ENCODE measurements around the gene NR0B2. TPM values are rescaled to one million over a fixed set of nuclear protein-coding genes. Genes with fewer than 3 reads are reported as not detected.
A peak's percentile ranks its signal among the peaks of the same experiment; 100 is the strongest.

The NR0B2 gene
- total and polyA plus RNA-seq, 2 of the 13 experiments (the other 11 are each of a cell fraction or from before 2014, with no cell fraction given), result 72.5 to 133 TPM

DNA sequence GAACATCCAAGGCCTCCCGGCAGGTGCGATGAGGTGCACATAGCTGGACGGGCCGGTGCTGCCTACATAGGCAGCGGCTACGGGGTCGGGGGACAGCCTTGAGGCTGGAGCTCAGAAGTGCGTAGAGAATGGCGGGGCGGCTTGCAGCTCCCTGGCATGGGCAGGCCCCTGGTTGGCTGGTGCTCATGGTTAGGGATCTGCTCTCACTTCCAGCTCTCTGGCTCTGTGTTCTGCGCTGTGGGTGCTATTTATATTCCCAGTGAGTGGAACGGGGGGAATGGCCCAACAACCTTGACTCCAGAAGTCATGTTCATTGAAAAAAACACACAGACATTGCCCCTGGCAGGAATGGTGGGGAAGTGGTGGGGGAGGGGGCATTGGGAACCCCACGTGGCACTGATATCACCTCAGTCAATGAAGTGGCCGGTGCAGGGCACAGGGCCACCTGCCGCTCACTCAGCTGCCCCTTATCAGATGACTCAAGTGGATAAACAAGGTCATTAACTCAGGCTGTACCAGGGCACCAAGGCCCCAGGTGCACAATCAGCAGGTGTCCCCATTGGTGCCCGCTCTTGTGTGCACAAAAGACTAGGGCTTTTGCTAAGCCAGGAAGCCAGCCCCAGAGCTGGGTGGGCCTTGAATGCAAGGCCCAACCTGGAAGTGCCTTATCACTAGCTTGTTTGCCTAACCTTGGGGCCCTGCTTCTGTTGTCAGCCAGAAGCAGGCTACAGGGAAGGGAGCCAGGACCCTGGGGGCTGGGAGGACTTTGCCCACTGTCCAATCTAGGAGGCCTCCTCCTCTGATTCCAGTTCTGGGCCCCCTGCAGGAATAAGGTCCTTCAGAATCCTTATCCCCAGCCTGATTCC is at the start of gene NR0B2 (continued):
- TF ChIP-seq ASH2L (IDR thresholded peaks at IDR 0.05; ENCODE audit: insufficient read length, low read depth, low read length), result no peak
- peak; percentile 77; the same call in 1 of the 2 replicates for TF ChIP-seq ZNF749 (CRISPR knock-in tag; IDR thresholded peaks at IDR 0.05; ENCODE audit: borderline replicate concordance)
- TF ChIP-seq ZNF468 (CRISPR knock-in tag; IDR thresholded peaks at IDR 0.05), result no peak
- TF ChIP-seq, protein P1, sequence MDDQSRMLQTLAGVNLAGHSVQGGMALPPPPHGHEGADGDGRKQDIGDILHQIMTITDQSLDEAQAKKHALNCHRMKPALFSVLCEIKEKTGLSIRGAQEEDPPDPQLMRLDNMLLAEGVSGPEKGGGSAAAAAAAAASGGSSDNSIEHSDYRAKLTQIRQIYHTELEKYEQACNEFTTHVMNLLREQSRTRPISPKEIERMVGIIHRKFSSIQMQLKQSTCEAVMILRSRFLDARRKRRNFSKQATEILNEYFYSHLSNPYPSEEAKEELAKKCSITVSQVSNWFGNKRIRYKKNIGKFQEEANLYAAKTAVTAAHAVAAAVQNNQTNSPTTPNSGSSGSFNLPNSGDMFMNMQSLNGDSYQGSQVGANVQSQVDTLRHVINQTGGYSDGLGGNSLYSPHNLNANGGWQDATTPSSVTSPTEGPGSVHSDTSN (CRISPR knock-in tag; IDR thresholded peaks at IDR 0.05; ENCODE audit: borderline replicate concordance), result 0 out of 2 replicates have a peak, but pooled peaks have one; percentile 27
- TF ChIP-seq, protein P2, sequence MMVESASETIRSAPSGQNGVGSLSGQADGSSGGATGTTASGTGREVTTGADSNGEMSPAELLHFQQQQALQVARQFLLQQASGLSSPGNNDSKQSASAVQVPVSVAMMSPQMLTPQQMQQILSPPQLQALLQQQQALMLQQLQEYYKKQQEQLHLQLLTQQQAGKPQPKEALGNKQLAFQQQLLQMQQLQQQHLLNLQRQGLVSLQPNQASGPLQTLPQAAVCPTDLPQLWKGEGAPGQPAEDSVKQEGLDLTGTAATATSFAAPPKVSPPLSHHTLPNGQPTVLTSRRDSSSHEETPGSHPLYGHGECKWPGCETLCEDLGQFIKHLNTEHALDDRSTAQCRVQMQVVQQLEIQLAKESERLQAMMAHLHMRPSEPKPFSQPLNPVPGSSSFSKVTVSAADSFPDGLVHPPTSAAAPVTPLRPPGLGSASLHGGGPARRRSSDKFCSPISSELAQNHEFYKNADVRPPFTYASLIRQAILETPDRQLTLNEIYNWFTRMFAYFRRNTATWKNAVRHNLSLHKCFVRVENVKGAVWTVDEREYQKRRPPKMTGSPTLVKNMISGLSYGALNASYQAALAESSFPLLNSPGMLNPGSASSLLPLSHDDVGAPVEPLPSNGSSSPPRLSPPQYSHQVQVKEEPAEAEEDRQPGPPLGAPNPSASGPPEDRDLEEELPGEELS (CRISPR knock-in tag; IDR thresholded peaks at IDR 0.05), result peak; percentile 97
- TF ChIP-seq, protein P3, sequence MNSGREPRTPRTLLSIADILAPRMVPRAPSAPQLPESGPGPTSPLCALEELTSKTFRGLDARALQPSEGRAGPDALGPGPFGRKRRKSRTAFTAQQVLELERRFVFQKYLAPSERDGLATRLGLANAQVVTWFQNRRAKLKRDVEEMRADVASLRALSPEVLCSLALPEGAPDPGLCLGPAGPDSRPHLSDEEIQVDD (CRISPR knock-in tag; IDR thresholded peaks at IDR 0.05; ENCODE audit: borderline replicate concordance), result no peak
- TF ChIP-seq ZNF274 (CRISPR knock-in tag; IDR thresholded peaks at IDR 0.05), result peak; percentile 80
- TF ChIP-seq, protein P4, sequence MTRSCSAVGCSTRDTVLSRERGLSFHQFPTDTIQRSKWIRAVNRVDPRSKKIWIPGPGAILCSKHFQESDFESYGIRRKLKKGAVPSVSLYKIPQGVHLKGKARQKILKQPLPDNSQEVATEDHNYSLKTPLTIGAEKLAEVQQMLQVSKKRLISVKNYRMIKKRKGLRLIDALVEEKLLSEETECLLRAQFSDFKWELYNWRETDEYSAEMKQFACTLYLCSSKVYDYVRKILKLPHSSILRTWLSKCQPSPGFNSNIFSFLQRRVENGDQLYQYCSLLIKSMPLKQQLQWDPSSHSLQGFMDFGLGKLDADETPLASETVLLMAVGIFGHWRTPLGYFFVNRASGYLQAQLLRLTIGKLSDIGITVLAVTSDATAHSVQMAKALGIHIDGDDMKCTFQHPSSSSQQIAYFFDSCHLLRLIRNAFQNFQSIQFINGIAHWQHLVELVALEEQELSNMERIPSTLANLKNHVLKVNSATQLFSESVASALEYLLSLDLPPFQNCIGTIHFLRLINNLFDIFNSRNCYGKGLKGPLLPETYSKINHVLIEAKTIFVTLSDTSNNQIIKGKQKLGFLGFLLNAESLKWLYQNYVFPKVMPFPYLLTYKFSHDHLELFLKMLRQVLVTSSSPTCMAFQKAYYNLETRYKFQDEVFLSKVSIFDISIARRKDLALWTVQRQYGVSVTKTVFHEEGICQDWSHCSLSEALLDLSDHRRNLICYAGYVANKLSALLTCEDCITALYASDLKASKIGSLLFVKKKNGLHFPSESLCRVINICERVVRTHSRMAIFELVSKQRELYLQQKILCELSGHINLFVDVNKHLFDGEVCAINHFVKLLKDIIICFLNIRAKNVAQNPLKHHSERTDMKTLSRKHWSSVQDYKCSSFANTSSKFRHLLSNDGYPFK (CRISPR knock-in tag; IDR thresholded peaks at IDR 0.05; ENCODE audit: borderline replicate concordance), result peak; percentile 70; the same call in 1 of the 2 replicates
- TF ChIP-seq, protein P5, sequence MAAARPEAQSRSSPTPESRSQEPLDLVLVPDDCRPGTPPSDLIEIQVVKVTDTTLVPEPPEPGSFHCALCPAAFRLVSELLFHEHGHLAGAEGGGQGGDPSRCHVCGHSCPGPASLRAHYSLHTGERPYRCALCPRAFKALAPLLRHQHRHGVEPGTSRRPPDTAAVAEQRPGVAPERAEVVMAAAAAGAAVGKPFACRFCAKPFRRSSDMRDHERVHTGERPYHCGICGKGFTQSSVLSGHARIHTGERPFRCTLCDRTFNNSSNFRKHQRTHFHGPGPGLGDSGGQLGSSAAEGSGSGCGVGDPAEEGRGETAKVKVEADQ (CRISPR knock-in tag; IDR thresholded peaks at IDR 0.05; ENCODE audit: borderline replicate concordance), result no peak; the same call in 1 of the 2 replicates
- peak; percentile 28; the same call in 1 of the 2 replicates for TF ChIP-seq SP2 (CRISPR knock-in tag; IDR thresholded peaks at IDR 0.05)
- 0 out of 2 replicates have a peak, but pooled peaks have one; percentile 18 for TF ChIP-seq NFATC3 (CRISPR knock-in tag; IDR thresholded peaks at IDR 0.05)
- peak; percentile 74 for TF ChIP-seq ZNF451 (CRISPR knock-in tag; IDR thresholded peaks at IDR 0.05)
- peak; percentile 83; the same call in 1 of the 2 replicates for TF ChIP-seq HOXD1 (CRISPR knock-in tag; IDR thresholded peaks at IDR 0.05)
- peak; percentile 16; the same call in 1 of the 2 replicates for TF ChIP-seq ZNF563 (CRISPR knock-in tag; IDR thresholded peaks at IDR 0.05)
- no peak for TF ChIP-seq SOX6 (IDR thresholded peaks at IDR 0.05)
- TF ChIP-seq SOX6 (CRISPR knock-in tag; IDR thresholded peaks at IDR 0.05), result peak; percentile 98
- TF ChIP-seq, protein P6, sequence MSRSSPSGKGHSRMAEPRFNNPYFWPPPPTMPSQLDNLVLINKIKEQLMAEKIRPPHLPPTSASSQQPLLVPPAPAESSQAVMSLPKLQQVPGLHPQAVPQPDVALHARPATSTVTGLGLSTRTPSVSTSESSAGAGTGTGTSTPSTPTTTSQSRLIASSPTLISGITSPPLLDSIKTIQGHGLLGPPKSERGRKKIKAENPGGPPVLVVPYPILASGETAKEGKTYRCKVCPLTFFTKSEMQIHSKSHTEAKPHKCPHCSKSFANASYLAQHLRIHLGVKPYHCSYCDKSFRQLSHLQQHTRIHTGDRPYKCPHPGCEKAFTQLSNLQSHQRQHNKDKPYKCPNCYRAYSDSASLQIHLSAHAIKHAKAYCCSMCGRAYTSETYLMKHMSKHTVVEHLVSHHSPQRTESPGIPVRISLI (CRISPR knock-in tag; IDR thresholded peaks at IDR 0.05; ENCODE audit: borderline replicate concordance), result peak; percentile 99
- TF ChIP-seq TAF15 (IDR thresholded peaks at IDR 0.05; ENCODE audit: low read depth, low read length, poor library complexity, severe bottlenecking), result no peak
- no peak for TF ChIP-seq ZNF326 (CRISPR knock-in tag; IDR thresholded peaks at IDR 0.05; ENCODE audit: borderline replicate concordance)

All from HepG2 (cell line).